Pons (tissue), 1 donor: ENCODE results near the gene DNAH10.

Source experiments
- DNase-seq: peaks from one replicate; pipeline ENCODE4 v3.0.0-alpha.2; 2016; ENCODE audit warnings: low spot score

The DNAH10 gene

DNA sequence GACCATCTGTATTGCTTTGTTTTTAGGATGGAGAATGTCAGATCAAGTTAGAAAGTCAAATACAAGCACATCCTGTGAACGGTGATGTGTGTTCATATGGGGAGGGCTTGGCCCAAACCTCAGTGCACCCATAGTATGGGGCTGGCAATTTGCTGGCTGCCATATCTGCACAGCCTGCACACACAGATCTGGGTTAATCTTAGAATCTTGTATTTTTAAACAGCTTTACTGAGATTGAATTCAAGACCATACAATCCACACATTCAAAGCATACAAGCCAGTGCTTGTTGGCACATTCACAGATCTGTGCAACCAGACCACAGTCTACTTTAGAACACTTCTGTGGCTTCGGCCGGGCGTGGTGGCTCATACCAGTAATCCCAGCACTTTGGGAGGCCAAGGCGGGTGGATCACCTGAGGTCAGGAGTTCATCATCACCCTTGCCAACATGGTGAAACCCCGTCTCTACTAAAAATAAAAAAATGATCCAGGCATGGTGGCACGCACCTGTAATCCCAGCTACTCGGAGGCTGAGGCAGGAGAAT lies 120.1 kb downstream of the DNAH10 start:
- DNase-seq: no peak

DNA sequence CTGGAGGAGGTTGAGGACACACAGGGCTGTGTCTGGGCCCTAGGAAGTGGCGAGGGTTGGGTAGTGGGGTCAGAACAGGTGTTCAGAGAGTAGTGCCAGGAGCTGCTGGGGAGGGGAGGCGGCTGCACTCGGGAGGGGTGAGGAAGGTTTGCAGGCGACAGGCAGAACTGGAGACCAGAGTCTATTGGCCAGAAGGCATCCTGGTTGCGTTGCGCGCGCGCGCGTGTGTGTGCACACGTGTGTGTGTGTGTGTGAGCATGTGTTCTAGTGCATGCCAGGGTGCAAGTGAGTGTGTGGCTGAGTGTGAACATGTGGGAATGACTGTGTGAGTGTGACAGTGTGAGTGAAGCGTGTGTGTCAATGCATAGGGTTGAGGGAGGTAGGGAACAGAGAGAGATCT lies 124.2 kb downstream of the DNAH10 start:
- no peak for DNase-seq

DNA sequence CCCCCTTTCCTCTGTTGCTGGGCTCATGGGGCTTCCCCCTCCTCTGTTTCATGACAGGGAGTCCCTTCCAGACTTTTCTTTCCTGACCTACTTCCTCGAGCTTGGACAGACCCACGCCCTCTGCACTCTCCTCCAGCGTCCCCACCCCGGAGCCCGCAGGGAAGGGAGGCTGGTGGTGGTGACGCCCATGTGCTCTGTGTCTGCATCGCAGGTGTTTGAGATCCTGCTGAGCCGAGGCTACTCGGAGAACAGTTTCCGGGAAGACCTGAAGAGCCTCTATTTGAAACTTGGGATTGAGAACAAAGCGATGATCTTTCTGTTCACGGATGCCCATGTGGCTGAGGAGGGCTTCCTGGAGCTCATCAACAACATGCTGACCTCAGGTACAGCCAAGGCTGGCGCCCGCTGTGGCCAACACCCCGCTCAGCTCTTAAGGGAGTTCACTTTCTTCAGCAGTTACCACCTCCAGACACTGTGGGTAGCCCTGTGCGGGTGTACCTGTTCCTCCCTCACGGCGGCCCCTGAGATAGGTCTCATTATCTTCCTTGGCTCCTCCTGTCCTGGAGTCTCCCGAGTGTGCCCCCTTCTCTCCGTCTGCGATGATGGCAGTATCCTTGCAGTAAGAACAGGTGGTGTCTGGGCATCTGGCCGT lies 125.0 kb downstream of the DNAH10 start:
- no peak for DNase-seq

DNA sequence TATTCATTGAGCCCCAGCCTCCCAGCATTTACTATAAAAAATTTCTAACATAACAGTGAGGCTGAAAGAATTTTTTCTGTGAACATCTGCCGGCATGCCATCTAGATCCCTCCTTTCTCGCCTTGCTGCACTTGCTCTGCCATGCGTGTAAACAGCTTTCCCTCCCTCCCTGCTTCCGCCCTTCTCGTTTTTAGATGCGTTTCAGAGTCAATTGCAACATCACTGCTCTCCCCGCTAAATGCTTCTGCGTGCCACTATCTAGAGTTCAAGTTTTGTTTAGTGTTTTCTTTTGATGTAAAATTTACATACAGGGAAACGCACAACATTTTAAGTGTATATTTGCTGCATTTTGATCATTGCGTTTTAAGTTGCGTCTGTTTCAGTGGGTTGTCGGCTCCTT lies 126.9 kb downstream of the DNAH10 start:
- DNase-seq: no peak

DNA sequence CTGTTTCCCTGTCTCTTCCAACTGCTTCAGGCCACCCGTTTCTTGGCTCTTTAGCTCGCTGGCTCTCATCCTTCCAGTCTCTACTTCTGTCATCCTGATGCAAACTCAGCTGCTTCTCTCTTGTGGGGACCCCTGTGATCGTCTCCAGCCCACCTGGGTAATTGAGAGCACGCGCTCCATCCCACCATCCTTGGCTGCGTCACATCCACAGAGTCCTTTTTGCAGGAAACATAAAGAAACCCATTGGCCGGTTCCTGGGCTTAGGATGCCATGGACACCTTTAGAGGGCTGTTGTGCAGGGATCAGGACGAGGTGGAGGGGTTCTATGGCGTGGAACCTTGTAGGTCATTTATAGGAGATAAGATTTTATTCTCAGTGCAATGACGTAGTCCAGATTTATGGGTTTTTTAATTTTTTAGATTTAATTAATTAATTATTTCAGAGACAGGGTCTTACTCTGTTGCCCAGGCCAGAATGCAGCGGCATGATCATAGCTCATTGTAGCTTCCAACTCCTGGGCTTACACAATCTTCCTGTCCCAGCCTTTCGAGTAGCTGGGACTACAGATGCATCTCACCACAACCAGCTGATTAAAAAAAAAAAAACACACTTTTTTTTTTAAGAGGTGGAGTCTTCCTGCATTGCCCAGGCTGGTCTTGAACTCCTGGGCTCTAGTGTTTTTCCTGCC lies 127.9 kb downstream of the DNAH10 start:
- DNase-seq: no peak

DNA sequence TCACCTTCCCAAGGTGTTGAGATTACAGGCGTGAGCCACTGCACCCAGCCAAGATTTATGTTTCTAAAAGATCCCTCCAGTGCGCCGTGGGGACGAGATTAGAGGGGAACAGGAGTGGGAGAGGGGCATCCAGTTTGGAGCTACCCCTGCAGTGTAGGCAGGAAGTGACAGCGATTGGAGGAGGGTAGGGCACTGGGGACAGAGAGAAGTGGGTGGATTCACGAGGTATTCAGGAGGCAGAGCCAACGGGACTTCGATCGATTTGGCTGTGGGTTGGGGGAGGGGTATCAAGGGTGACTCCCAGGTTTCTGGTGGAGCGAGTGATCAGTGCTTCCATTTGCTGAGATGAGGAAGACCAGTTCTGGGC lies 128.4 kb downstream of the DNAH10 start:
- no peak for DNase-seq

DNA sequence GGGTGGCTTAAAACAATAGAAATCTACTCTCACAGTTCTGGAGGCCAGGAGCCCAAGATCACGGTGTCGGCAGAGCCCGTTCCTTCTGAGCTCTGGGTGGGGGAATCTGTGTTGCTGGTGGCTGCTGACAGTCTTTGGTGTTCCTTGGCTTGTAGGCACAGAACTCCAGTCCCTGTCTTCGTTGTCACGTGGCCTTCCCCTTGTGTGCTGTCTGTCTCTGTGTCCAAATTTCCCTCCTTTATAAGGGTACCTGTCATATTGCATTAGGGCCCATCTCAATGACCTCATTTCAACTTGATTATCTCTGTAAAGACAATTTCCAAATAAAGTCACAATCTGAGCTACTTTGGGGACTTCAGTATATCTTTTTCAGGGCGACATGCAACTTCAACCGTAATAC lies 128.9 kb downstream of the DNAH10 start:
- DNase-seq: no peak

DNA sequence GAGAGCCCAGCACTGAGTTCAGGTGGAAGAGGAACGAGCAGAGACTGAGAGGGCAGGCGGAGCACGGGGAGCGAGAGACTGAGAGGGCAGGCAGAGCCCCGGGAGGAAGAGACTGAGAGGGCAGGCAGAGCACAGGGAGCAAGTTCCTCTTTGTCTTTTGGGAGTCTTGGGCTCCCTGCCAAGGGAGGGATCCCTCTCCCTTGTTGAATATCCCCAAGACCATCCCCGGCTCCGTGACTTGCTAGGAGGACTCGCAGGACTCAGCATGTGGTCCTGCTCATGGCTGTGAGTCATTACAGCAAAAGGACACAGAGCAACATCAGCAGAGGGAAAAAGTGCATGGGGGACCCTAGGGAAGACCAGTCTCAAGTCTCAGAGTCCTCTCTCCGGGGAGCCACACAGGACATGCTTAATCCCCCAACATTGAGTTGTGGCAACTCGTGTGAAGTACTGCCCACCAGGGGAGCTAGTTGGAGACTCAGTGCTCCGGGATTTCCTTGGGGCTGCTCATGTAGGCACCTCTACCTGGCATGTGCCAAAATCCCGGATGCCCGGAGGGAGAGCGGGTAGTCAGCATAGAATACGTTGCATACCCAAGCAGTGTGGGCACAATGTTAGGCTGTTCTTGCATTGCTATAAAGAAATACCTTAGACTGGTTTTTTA lies 129.5 kb downstream of the DNAH10 start:
- DNase-seq: no peak

DNA sequence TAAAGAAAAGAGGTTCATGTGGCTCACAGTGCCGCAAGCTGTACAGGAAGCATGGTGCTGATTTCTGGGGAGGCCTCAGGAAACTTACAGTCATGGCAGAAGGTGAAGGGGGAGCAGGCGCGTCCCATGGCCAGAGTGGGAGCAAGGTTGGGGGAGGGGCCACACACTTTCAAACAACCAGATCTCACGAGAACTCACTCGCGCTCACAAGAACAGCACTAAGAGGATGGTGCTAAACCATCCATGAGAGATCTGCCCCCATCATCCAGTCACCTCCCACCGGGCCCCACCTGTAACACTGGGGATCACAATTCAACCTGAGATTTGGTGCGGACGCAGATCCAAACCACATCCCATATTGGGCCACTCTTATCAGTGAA lies 130.1 kb downstream of the DNAH10 start:
- no peak for DNase-seq

DNA sequence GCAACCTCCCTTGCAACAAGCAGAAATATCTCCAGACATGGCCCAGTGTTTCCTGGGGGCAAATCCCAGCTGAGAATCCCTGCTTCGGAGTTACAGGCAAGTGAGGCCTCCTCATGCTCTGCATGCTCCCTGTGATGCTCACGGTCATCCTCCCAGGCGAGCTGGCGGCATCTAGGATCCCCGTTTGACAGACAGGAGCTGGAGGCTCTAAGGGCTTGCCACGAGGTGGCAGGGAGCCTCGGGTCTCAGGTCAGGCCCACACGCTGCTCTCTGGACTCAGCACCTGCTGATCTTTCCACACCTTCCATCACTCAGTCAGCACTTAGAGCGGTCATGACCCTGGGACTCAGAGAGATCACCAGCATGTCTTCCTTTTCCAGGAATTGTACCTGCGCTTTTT lies 130.8 kb downstream of the DNAH10 start:
- no peak for DNase-seq

DNA sequence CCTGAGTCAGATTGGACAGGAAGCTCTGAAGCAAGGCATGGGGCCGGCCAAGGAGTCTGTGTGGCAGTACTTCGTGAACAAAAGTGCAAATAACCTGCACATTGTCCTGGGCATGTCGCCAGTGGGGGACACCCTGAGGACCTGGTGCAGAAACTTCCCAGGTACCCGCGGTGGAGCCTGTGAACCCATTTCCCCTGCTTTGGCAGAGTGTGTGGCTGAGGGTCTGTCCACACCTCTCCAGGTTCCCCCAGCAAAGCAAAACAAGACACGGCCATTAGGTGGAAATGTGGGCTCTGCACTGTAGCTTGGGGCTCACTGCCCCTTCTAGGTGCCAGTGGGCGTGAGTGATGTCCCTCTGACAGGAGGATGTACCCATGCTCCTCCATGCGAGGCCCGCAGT lies 131.2 kb downstream of the DNAH10 start:
- DNase-seq: no peak

DNA sequence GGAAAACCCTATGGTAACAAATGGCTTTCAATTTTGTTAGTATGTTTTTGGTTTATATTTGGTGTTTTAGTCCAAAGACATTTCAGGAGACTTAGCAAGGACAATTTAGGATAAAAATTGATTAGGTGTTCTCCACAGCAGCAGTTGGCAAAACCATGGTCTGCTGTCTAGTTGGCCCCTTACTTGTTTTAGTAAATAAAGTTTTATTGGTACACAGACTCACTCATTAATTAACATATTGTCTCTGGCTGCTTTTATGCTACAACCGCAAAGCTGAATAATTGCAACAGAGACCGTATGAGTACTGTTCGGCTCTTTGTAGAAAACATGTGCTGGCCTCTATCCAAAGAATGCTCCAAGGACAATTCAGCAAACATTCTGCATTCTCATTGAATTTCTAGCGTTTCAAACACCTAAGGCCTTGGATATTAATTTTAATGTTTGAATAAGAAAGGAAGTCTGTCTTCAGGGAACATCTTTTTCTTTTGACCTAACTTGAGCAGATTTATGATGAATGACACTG lies 132.8 kb downstream of the DNAH10 start:
- no peak for DNase-seq

DNA sequence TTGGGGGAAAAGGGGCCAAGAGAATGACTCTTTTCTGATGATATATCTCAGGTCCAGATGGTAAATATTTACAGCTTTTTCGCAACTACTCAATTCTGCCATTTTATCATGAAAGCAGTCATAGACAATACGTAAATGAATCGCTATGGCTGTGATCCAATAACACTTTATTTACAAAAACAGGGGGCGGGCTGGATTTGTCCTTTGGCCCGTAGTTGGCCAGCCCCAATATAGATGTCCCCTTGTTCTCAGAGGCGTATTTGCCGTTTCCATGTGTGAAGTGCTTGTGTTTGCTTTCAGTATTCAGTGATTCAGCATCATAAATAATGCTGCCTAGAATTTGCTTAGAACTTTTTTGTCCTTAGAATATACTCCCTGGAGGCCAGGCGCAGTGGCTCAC lies 133.3 kb downstream of the DNAH10 start:
- peak; percentile 62 for DNase-seq

DNA sequence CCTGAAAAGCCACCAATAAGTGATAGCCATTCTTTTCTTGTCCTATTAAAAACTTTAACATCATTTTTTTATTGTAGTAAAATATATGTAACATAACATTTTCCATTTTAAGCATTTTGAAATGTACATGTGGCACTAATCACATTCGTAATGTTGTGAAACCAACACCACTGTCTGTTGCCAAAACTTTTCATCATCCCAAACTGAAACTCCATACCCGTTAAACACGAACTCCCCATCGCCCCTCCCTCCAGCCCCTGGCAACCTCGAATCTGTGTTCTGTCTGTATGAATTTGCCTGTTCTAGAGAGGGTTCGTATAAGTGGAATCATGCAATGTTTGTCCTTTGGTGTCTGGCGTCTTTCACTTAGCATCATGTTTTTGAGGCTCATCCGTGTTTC lies 134.7 kb downstream of the DNAH10 start:
- DNase-seq: no peak

DNA sequence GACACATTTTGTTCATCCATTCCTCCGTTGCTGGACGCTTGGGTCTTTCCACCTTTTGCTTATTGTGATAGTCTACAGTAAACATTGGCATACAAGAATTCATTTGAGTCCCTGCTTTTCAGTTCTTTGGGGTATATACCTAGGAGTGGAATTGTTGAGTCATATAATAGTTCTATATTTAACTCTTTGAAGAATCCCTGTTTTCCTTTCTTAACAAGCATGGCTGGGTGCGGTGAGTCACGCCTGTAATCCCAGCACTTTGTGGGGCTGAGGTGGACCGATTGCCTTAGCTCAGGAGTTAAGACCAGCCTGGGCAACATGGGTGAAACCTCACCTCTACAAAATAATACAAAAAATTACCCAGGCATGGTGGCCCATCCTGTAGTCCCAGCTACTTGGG lies 135.1 kb downstream of the DNAH10 start:
- no peak for DNase-seq

DNA sequence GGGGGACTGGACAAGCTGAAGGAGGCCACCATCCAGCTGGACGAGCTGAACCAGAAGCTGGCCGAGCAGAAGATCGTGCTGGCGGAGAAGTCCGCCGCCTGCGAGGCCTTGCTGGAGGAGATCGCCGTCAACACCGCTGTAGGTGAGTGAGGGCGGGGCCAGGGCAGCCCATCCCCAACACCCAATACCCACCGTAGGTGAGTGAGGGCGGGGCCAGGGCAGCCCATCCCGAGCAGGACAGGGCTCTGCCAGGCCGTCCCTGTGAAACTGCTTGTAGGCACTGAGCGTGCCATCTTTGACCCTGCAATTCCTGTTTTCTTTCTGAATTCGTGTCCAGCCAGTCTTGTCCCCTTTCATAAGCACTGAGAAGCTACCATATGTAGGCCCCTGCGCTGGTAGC lies 136.6 kb downstream of the DNAH10 start:
- no peak for DNase-seq

DNA sequence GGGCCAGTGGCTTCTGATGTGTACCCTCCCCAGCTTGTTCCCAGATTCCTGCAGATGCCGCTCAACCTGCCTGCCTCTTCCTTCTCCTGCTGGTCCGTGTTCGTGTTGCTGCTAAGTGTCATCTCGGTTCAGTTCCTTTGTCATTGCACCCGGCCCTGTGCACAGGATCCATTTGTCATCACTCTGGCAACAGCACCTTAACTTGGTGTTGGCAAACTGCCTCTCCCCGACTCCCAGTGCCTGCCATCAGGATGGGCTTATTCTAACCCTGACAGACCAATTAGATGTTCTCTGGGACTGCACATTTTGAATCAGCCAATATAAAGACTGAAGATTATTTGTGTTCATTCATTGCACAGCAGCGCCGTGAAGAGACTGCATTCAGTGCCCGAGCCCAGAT lies 137.3 kb downstream of the DNAH10 start:
- DNase-seq: no peak

DNA sequence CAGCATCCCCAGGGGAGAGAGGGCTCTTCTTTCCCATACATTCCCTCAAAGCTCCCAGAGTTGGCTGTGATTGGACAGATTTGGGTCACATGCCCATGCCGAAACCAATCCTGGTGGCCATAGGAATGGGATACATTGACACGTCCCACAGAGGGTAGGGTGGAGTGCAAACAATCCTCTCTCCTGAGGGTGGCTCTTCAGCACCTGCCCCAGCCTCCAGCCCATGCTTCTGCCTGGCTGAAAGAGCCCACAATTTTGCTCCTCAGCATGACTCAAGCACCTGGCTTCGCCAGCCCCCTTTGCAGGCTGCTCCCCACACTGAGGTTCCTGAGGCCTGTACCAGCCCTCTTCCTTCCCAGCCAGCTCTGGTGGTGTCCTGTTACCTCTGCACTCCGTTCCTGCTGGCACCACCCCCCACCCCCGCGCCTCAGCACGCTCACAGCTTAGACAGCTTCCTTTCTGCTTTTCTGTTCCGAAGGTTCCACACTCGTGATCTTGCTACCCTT lies 138.8 kb downstream of the DNAH10 start:
- DNase-seq: no peak

DNA sequence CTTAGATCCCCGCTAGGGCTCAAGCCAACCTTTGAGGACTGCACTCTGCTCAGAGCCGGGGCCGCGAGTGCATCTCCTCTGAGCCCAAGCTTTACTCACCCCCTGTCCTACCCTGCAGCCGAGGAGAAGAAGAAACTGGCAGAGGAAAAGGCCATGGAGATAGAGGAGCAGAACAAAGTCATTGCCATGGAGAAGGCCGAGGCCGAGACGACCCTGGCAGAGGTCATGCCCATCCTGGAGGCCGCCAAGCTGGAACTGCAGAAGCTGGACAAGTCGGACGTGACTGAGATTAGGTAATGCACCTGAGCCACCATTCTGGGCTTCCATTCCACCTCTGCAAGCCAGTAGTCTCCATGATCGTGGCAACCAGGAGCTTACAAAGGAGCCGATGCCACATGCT lies 140.7 kb downstream of the DNAH10 start:
- no peak for DNase-seq

DNA sequence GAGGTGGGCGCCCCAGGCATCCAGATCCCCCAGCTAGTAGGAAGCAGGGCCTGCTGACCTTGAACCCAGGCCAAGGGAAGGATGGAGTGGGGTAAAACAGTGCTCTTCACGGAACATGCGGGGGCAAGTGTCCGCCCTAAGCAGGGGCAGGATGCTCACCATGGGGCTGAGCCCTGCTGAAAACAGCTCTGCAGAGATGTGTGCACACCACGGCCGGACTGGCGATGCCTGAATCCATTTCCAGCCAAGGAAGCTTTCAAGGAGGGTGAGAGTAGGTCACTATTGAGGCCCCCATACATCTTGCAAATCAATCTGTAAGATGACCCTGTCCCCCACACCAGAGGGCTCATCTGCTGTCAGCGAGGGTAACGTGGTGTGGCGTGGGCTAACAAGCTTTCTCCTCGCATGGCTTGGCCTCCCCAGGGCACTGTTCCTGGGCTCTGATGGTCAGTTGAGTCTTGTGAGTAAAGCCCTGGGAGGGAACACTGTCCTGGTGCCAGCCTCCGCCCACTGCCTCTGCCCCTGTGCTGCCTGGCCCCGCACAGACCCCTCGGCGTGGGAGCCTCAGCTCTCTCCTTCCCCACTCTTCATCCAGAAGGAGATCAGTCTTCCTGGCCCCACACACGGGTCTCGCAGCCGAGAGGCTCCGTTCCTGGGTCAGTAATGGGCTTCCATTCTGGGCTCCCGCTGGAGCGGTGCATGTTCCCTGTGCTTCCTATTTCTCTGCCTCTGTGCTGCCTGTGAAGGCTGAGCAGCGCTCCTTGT lies 141.4 kb downstream of the DNAH10 start:
- DNase-seq: no peak

DNA sequence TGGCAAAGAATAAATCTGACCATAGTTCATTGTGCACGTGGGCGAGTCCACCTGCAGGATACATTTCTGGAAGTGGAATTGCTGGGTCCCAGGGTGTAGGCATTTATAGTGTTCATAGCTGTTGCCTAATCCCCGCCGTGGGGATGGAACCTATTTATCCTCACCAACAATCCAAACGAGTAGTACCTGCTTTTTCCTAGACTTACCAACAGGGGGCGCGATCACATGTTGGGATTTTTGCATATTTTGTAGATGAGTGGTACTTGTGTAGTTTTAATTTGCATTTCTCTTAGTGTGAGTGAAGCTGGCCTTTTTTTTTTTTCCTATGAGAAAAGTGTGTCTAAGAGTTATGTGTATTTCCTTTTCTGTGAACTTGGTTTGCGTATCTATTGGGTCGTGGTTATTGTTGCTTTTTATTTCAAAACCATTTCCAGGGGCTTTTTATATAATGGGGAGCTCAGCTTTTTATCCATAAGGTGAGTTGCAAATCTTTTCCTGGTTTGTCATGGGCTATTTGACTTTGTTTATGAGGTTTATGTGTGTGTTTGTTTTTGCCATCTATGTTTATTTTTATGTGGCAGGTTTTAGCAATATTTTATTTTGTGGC lies 143.3 kb downstream of the DNAH10 start:
- peak; percentile 66 for DNase-seq
